Diencephalon (tissue), 1 donor: ENCODE results near the gene MOB2. TPM values are rescaled to one million over a fixed set of nuclear protein-coding genes. Genes with fewer than 3 reads are reported as not detected.

ENCODE experiments used
- total RNA-seq: library from RNA; depleted of rRNA; stranded (reverse); fragments of >200 nt; gene quantifications from one replicate; pipeline ENCODE4 v1.2.3, GENCODE V29; 2014

Gene MOB2, protein sequence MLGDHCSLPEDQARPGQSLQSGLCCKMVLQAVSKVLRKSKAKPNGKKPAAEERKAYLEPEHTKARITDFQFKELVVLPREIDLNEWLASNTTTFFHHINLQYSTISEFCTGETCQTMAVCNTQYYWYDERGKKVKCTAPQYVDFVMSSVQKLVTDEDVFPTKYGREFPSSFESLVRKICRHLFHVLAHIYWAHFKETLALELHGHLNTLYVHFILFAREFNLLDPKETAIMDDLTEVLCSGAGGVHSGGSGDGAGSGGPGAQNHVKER
- total RNA-seq: 15.2 TPM

DNA sequence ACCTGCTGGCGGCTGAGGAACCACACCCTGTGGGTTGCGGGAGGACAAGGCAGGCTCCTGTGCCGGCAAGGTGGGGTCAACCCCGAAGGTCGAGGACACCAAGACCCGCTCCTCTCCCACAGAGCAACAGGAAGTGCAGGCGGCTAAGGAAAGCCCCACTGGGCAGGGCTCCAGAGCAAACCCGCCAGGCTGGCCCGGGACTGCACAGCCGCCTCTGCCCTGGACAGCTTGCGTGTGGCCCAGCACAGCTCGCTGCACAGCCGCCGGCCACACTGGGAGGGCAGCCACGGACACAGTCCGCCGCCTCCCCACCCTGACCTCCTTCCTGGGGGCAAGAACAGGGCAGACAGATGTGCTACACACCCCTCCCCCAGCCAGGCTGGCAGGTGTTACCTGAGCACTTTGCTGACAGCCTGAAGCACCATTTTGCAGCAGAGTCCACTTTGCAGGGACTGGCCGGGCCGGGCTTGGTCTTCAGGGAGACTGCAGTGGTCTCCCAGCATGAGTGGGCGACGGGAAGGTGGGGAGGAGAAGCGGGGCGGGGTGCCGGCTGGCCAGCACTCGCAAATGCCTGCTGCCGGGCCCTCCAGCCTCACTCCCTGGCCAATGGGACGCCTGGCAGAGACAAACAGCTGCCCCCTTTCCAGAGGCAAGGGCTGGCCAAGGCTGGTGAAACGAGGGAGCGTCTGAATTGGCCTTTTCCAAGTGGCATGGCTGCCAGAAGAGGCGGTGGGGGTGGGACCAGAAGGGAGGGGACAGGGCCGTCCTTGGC is at the start of gene MOB2:
Gene MOB2 (minus strand): TSS at position 726 of the 772 bp plus-strand sequence. CDS start 223 bp downstream, at position 503.

Other genes starting within 250 kb of the MOB2 start
- 28.4 TPM for gene TOLLIP, start 177.1 kb downstream of the MOB2 start, total RNA-seq
- 43.1 TPM for gene BRSK2, start 96.8 kb downstream of the MOB2 start, total RNA-seq
- gene DUSP8, start 85.5 kb upstream of the MOB2 start, total RNA-seq: 8.8 TPM
- gene KRTAP5-1, start 98.5 kb upstream of the MOB2 start, total RNA-seq: not detected
- not detected for gene KRTAP5-2, start 111.5 kb upstream of the MOB2 start, total RNA-seq
- gene KRTAP5-3, start 121.7 kb upstream of the MOB2 start, total RNA-seq: not detected
- not detected for gene KRTAP5-4, start 135.4 kb upstream of the MOB2 start, total RNA-seq
- gene KRTAP5-5, start 143.0 kb upstream of the MOB2 start, total RNA-seq: not detected
- not detected for gene KRTAP5-6, start 210.4 kb upstream of the MOB2 start, total RNA-seq